Activated CD8-positive, alpha-beta memory T cell treated with anti-CD3 and anti-CD28 coated beads for 4 hours (primary cell): ENCODE measurements around the gene FRS3.
"Not testable (repeated sequence)": the region's sequence is repeated elsewhere in the genome, so short reads cannot be mapped to it uniquely, and the experiment has no call there.

Experiments
- DNase-seq, 2 donors: peaks; one replicate each; pipeline ENCODE4 v3.0.0-alpha.2; 2020; ENCODE audit warnings: low read depth in 2 of 2

FRS3 gene, protein sequence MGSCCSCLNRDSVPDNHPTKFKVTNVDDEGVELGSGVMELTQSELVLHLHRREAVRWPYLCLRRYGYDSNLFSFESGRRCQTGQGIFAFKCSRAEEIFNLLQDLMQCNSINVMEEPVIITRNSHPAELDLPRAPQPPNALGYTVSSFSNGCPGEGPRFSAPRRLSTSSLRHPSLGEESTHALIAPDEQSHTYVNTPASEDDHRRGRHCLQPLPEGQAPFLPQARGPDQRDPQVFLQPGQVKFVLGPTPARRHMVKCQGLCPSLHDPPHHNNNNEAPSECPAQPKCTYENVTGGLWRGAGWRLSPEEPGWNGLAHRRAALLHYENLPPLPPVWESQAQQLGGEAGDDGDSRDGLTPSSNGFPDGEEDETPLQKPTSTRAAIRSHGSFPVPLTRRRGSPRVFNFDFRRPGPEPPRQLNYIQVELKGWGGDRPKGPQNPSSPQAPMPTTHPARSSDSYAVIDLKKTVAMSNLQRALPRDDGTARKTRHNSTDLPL

GRCh38 chr6:41779788-41780550 is at the start of gene FRS3:
Gene FRS3 (minus strand): TSS chr6:41779900. CDS start chr6:41776987, 2,913 bp downstream.
- peak; percentile 98 to 99 for DNase-seq

DNA sequence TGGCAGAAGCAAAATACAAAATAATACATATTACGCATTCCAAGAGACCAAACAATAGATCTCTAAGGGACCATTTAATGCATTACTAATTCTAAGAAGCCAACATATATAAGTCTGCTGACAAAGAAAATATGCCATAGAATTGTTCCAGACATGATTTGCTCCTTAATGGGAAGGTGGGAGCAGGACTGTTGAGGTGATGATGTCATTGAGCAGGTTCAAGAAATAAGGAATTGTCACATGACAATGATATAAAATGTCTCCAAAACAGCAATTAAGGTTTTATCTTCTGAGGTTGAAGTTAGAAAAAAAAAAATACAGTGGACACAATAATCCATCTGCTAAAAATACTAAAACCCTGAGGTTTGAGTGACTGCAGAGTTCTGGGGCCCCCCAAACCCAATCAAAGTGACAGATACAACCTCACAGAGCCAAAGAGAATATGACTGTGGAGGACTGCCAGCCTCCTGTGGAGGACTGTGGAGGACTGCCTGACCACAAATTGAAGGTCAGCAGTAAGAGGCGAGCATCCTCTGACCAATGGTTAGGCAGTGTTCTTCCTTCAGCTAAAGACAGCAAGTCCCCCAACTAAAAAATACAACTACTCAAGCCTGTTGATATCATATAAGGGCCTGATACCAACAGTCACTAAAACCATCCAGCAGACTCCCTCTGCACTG is 46.8 kb upstream of the FRS3 start:
- no peak for DNase-seq

DNA sequence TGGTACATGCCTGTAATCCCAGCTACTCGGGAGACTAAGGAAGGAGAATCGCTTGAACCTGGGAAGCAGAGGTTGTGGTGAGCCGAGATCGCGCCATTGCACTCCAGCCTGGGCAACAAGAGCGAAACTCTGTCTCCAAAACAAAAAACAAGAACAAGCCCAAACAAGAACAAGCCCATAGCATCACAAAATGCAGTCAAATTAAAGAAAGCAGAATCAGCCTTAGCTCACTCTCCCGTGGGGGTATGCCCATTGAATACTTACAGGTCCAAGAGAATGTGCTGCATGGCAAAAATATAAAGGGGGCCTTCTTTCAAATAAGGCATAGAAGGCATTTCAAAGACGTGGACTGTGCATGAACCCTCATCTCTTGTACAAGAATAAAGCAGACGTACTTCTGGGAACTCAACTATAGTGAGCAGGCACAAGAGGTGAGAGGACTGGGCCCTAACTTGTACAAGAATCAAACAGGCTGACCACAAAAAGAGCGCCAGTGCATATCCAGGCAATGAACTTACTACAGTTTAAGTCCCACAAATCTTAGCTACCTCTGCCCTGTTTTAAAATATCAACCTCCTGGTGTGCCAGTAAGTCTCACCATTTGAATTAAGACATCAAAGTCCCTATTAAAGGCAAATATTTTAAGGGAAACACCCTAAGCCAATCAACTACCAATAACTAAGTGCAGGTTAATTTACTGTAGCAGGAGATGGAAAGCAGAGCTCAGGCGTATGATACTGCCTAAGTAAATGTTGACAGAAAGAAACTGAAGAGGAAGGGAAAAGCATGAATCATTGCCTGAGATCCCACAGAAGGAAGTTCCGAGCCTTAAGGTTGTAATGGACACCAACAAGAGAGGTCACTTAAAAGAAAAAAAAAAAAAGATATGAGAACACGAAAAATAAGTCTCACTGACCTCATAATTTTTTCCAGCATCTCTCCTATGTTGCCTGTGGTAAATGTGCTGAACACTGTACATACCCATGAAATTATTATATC is 45.2 kb upstream of the FRS3 start:
- DNase-seq, result no peak

GRCh38 chr6:41823178-41823577 is 43.5 kb upstream of the FRS3 start:
- DNase-seq, result no peak

DNA sequence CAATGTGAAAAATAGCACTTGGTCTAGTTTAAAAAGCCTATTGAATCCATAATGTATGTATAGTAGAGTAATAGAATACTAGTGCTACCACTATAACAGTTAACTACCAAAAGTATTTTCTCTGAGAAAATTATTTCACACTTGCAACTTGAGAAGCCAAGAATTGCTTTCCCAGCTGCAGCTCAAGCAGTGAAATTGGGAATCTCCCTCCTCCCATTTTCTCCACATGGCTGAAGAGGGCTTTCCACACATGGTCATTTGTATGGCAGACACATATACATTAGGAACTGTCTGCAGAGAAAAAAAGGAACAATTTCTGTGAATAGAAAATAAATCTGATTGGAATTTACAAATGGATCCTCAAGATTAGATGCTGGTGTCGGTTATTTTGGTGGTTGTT is 42.3 kb upstream of the FRS3 start:
- no peak for DNase-seq

DNA sequence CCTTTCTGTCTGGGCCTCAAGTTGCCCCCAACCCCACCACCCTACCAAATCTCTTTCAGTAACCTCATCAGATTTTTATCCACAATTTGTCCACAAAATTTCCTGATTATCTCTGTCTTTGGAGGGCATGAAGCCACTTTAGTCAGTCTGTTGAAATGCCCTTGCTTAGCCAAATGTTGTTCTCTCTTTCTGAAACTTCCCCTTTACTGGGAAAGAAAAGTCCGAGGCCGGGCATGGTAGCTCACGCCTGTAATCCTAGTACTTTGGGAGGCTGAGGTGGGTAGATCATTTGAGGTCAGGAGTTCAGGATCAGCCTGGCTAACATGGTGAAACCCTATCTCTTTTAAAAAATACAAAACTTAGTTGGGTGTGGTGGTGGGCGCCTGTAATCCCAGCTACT is 41.6 kb upstream of the FRS3 start:
- DNase-seq, result no peak

GRCh38 chr6:41818271-41819054 is 38.8 kb upstream of the FRS3 start:
- DNase-seq, result no peak

DNA sequence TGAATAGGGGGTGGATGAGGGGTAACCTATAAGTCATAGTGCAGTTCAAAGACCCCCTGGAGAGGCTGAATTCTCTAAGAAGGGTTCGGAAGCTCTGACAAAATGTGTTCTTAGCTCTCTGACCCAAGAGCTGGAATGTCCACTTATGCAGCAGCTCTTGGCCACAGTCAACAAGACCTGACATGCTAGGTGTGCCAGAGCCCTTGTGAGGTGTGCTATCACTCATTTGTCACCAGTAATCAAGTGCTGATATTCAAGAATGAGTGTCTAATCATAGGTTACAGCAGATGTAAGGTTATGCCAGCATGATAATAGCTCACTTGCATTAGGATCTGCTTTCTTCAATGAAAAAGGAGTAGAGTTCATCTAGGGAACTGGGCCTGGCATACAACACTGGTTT is 35.9 kb upstream of the FRS3 start:
- DNase-seq, result no peak

GRCh38 chr6:41814629-41815028 is 34.9 kb upstream of the FRS3 start:
- DNase-seq, result no peak

GRCh38 chr6:41813956-41814355 is 34.3 kb upstream of the FRS3 start:
- no peak for DNase-seq

GRCh38 chr6:41813469-41813868 is 33.8 kb upstream of the FRS3 start:
- DNase-seq, result no peak

DNA sequence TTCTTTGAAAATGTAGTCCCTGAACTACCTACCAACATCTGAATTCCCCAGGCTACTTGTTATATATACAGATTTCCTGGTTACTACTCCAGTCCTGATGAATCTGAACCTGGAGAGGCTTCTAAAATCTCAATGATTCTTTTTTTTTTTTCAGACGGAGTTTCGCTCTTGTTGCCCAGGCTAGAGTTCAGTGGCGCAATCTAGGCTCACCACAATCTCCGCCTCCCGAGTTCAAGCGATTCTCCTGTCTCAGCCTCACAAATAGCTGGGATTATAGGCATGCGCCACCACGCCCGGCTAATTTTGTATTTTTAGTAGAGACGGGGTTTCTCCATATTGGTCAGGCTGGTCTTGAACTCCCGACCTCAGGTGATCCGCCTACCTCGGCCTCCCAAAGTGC is 32.2 kb upstream of the FRS3 start:
- DNase-seq, result not testable (repeated sequence)

GRCh38 chr6:41811095-41811494 is 31.4 kb upstream of the FRS3 start:
- DNase-seq, result no peak

GRCh38 chr6:41805830-41806774 is 26.4 kb upstream of the FRS3 start:
- no peak for DNase-seq

DNA sequence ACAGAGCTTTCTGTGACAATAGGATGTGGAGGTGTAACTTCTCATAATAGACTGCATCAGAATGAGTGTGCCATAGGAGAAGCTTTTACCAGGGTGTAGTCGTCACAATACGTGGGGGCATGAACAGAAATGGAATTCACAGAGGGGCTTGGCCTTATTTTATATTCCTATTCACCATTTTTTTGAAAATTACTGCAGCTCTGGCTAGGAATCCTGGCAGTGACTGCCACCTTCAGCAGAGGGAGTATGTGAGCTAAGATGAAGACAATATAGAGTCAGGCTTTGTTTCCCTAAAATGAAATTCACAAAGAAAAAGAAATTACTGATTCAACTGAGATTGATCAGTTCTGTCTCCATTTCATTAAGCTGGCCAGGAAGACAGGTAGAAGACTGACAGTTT is 21.7 kb upstream of the FRS3 start:
- no peak for DNase-seq

DNA sequence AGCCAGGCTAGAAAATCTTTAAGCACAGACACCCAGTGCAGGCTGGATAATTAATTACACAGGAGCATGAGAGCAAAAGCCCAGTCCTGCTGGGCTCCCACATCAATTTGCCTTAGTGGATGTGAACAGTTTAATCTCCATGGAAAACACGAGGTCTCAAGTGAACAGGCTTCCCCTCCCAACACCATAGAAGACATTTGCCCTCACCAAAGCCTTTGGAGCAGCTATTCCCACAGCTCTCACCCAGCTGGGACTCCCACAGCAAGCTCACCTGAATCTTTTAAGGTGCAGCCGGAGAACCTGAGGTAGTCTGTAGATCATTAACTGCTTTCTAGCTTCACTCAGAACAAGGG is 19.8 kb upstream of the FRS3 start:
- DNase-seq, result no peak

- DNase-seq, result no peak
Observed at GRCh38 chr6:41798901-41799558, 19.3 kb upstream of the FRS3 start.

DNA sequence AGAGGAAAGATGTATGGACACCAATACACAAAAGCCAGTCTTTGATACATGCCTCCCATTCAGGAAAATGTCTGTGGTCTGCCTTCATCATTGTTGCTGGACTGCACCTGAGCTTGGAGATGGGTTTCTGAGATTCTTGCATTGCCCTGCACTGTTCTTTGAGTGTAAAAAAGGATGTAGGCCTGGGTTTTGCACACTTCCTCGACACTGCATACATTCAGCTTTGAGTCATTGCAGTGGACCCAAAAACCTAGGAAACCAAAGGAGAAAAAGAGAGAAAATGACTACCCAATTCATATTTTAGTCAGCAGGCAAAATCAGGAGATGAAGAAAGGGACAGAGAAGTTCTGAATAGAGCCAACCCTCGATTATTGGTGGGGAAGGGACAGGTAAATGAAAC is 16.8 kb upstream of the FRS3 start:
- DNase-seq, result no peak

DNA sequence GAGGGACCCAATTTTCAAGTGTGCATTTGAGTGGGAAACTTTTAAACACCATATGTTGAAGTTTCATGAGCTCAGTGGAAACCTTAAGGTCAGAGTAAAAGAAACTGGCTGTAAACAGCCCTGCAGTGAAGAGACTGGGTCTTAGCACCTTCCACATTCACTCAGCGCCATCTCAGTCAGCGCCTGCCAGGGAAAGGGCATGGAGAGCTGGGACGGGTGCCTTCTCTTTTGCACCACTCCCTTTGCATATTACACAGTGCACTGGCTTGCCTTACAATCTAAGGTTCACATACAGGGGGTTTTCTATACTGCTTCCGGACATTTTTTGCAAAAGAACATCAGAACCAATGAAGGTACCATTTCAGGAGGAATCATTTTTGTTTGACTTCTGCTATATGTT is 12.3 kb upstream of the FRS3 start:
- DNase-seq, result no peak
